ENCODE results near the gene FADS6.

Gene FADS6

GRCh38 chr17:74851612-74852236 is 41.7 kb downstream of the FADS6 start:
- DNase-seq = peak; percentile 62 to 73

- DNase-seq = peak in 1 of 2 experiments; percentile 18
Measured at GRCh38 chr17:74850914-74851313, 42.5 kb downstream of the FADS6 start.

GRCh38 chr17:74850310-74850709 is 43.1 kb downstream of the FADS6 start:
- no peak for DNase-seq

- no peak for DNase-seq
Measured at GRCh38 chr17:74848656-74849399, 44.6 kb downstream of the FADS6 start.

- DNase-seq = no peak
Measured at GRCh38 chr17:74846621-74847020, 46.8 kb downstream of the FADS6 start.

- DNase-seq = no peak
Measured at GRCh38 chr17:74843352-74843627, 50.1 kb downstream of the FADS6 start.

GRCh38 chr17:74842599-74843351 is 50.7 kb downstream of the FADS6 start:
- peak; percentile 71 to 89 for DNase-seq

GRCh38 chr17:74842146-74842598 is 51.3 kb downstream of the FADS6 start:
- DNase-seq = no peak

GRCh38 chr17:74840989-74841666 is 52.3 kb downstream of the FADS6 start:
- DNase-seq = no peak

- no peak for DNase-seq
Measured at GRCh38 chr17:74839990-74840852, 53.2 kb downstream of the FADS6 start.

- DNase-seq = no peak
Measured at GRCh38 chr17:74838274-74838673, 55.2 kb downstream of the FADS6 start.

- no peak for DNase-seq
Measured at GRCh38 chr17:74836691-74837467, 56.6 kb downstream of the FADS6 start.

GRCh38 chr17:74836191-74836590 is 57.2 kb downstream of the FADS6 start:
- no peak for DNase-seq

- no peak for DNase-seq
Measured at GRCh38 chr17:74833501-74834377, 59.7 kb downstream of the FADS6 start.

- DNase-seq = peak in 1 of 2 experiments; percentile 21
Measured at GRCh38 chr17:74832421-74832820, 61.0 kb downstream of the FADS6 start.

GRCh38 chr17:74831444-74832146 is 61.8 kb downstream of the FADS6 start:
- peak; percentile 52 to 64 for DNase-seq

- no peak for DNase-seq
Measured at GRCh38 chr17:74830861-74831260, 62.6 kb downstream of the FADS6 start.

GRCh38 chr17:74827800-74828199 is 65.6 kb downstream of the FADS6 start:
- no peak for DNase-seq

Data from SHP77 (cell line).